ENCODE data around the gene PDZRN3. TPM values are rescaled to one million over a fixed set of nuclear protein-coding genes. Genes with fewer than 3 reads are reported as not detected.

The PDZRN3 gene
- total and polyA plus RNA-seq, 2 donors (not counting 1 experiment from before 2014, with no cell fraction given) = 14.6 to 56.3 TPM

DNA sequence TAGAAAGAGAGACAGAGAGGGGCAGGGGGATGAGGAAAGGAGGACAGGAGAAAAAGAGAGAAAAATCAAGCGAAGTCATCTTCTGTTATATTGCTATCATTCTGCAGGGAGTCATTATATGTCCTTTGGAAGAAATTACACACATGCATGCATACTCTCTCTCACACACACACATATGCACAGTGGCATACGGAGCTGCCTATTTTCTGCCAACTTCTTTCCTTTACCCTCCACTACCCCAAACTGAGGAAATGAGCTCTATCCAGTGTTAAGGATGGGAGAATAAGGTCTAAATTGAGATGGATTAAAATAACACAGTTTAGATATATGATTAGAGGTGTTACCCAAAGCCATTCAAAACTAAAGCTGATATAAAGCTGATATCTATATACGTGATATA is 48.8 kb downstream of the PDZRN3 start:
- no peaks in the 10 kb centered on the region for H4K20me1 ChIP-seq (ENCODE audit: control insufficient read depth, extremely low read depth, insufficient read depth, low read length)
- no peak overlapping the region for H3K4me3 ChIP-seq (replicated peaks in 1 of 4; ENCODE audit: control extremely low read depth in 1 of 4, insufficient read depth in 1 of 4, low read depth in 3 of 4, low read length in 4 of 4)

DNA sequence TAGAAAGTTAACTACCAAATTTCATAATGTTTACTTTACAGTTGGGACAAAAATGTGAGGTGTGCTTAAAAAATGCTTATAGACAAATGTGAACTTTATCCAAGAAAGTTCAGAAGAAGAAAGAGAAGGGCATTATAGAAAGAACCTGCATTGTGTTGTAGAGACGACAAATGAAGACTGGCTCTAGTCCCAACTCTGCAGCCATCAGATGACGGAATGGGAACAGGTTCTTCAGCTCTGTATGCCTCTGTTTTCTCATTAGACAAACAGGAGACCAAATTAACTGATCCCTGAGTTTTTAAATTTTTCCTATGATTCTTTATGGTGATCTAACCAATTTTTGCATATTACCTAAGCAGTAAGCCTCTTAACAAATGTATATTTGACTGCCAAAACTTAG is 49.2 kb downstream of the PDZRN3 start:
- Histone ChIP-seq H3K4me3 (replicated peaks in 1 of 4; ENCODE audit: control extremely low read depth in 1 of 4, insufficient read depth in 1 of 4, low read depth in 3 of 4, low read length in 4 of 4) (no peak overlapping the region), H2AFZ (ENCODE audit: low read length) (no peak overlapping the region), H4K20me1 (ENCODE audit: control insufficient read depth, extremely low read depth, insufficient read depth, low read length) (no peaks in the 10 kb centered on the region), H3K27ac (ENCODE audit: insufficient read depth, low read length) (no peak overlapping the region), H3K9ac (ENCODE audit: insufficient read depth, low read length) (no peak overlapping the region), H3K4me2 (ENCODE audit: extremely low read depth, insufficient read depth, low read length) (no peak overlapping the region), H3K9me3 (ENCODE audit: control insufficient read depth, insufficient read depth, low read depth, low read length) (no peaks in the 10 kb centered on the region), H3K36me3 (ENCODE audit: control insufficient read depth, insufficient read depth, low read length) (no peaks in the 10 kb centered on the region), H3K27me3 (ENCODE audit: control insufficient read depth, insufficient read depth, low read length) (no peaks in the 10 kb centered on the region), H3K79me2 (ENCODE audit: control insufficient read depth, insufficient read depth, low read length) (no peaks in the 10 kb centered on the region), H3K4me1 (ENCODE audit: control insufficient read depth, extremely low read depth, insufficient read depth, low read length) (peaks cover 2% of the 10 kb centered on the region)
- TF ChIP-seq, protein P1, sequence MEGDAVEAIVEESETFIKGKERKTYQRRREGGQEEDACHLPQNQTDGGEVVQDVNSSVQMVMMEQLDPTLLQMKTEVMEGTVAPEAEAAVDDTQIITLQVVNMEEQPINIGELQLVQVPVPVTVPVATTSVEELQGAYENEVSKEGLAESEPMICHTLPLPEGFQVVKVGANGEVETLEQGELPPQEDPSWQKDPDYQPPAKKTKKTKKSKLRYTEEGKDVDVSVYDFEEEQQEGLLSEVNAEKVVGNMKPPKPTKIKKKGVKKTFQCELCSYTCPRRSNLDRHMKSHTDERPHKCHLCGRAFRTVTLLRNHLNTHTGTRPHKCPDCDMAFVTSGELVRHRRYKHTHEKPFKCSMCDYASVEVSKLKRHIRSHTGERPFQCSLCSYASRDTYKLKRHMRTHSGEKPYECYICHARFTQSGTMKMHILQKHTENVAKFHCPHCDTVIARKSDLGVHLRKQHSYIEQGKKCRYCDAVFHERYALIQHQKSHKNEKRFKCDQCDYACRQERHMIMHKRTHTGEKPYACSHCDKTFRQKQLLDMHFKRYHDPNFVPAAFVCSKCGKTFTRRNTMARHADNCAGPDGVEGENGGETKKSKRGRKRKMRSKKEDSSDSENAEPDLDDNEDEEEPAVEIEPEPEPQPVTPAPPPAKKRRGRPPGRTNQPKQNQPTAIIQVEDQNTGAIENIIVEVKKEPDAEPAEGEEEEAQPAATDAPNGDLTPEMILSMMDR (conservative IDR thresholded peaks at IDR 0.05 in 1 of 2, IDR thresholded peaks at IDR 0.05 in 1 of 2; ENCODE audit: low read depth in 1 of 2, low read length in 2 of 2) = no peak
- TF ChIP-seq EZH2 (IDR thresholded peaks at IDR 0.05; ENCODE audit: low read length, missing control alignments) = no peak
- no peak for DNase-seq (ENCODE audit: low read depth in 2 of 2)

More for the DNA sequence above, 48.8 kb downstream of the PDZRN3 start:
- TF ChIP-seq EZH2 (IDR thresholded peaks at IDR 0.05; ENCODE audit: low read length, missing control alignments) = no peak
- TF ChIP-seq, protein P1 (conservative IDR thresholded peaks at IDR 0.05 in 1 of 2, IDR thresholded peaks at IDR 0.05 in 1 of 2; ENCODE audit: low read depth in 1 of 2, low read length in 2 of 2) = no peak
- Histone ChIP-seq H3K4me1 (ENCODE audit: control insufficient read depth, extremely low read depth, insufficient read depth, low read length) (peaks cover 6% of the 10 kb centered on the region), H3K79me2 (ENCODE audit: control insufficient read depth, insufficient read depth, low read length) (no peaks in the 10 kb centered on the region), H3K27ac (ENCODE audit: insufficient read depth, low read length) (no peak overlapping the region), H2AFZ (ENCODE audit: low read length) (no peak overlapping the region), H3K36me3 (ENCODE audit: control insufficient read depth, insufficient read depth, low read length) (no peaks in the 10 kb centered on the region), H3K27me3 (ENCODE audit: control insufficient read depth, insufficient read depth, low read length) (no peaks in the 10 kb centered on the region), H3K9ac (ENCODE audit: insufficient read depth, low read length) (no peak overlapping the region), H3K4me2 (ENCODE audit: extremely low read depth, insufficient read depth, low read length) (no peak overlapping the region), H3K9me3 (ENCODE audit: control insufficient read depth, insufficient read depth, low read depth, low read length) (no peaks in the 10 kb centered on the region)
- no peak for DNase-seq (ENCODE audit: low read depth in 2 of 2)

DNA sequence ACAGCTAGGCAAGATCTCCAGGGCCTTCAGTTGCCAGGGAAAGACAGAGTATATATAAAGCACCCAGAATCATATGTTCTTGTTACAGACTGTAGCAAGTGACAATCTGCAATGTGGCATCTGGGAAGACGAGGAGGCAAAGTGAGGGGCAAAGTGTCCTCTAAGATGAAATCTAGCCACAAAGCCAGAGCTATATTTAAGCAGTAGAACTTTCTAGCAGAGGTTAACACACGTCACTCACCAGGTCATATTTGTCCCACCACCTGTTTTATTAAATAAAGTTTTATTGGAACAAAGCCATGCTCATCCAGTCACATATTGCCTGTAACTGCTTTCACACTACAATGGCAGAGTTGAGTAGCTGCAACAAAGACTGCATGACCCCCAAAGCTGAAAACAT is 51.5 kb downstream of the PDZRN3 start:
- TF ChIP-seq, protein P1 (conservative IDR thresholded peaks at IDR 0.05 in 1 of 2, IDR thresholded peaks at IDR 0.05 in 1 of 2; ENCODE audit: low read depth in 1 of 2, low read length in 2 of 2) = no peak
- no peak for TF ChIP-seq EZH2 (IDR thresholded peaks at IDR 0.05; ENCODE audit: low read length, missing control alignments)
- no peak for DNase-seq (ENCODE audit: low read depth in 2 of 2)
- no peaks in the 10 kb centered on the region for H3K9me3 ChIP-seq (ENCODE audit: control insufficient read depth, insufficient read depth, low read depth, low read length)
- no peak overlapping the region for H3K27ac ChIP-seq (ENCODE audit: insufficient read depth, low read length)
- H4K20me1 ChIP-seq (ENCODE audit: control insufficient read depth, extremely low read depth, insufficient read depth, low read length) = no peaks in the 10 kb centered on the region
- no peak overlapping the region for H3K9ac ChIP-seq (ENCODE audit: insufficient read depth, low read length)
- H3K4me3 ChIP-seq (replicated peaks in 1 of 4; ENCODE audit: control extremely low read depth in 1 of 4, insufficient read depth in 1 of 4, low read depth in 3 of 4, low read length in 4 of 4) = no peak overlapping the region
- peaks cover 2% of the 10 kb centered on the region for H3K4me1 ChIP-seq (ENCODE audit: control insufficient read depth, extremely low read depth, insufficient read depth, low read length)
- no peak overlapping the region for H2AFZ ChIP-seq (ENCODE audit: low read length)
- H3K27me3 ChIP-seq (ENCODE audit: control insufficient read depth, insufficient read depth, low read length) = no peaks in the 10 kb centered on the region
- H3K79me2 ChIP-seq (ENCODE audit: control insufficient read depth, insufficient read depth, low read length) = no peaks in the 10 kb centered on the region
- no peak overlapping the region for H3K4me2 ChIP-seq (ENCODE audit: extremely low read depth, insufficient read depth, low read length)
- no peaks in the 10 kb centered on the region for H3K36me3 ChIP-seq (ENCODE audit: control insufficient read depth, insufficient read depth, low read length)

All from fibroblast of lung (primary cell).